Thyroid gland (tissue), 4 donors: ENCODE measurements around the gene USP2. TPM values are rescaled to one million over a fixed set of nuclear protein-coding genes. Genes with fewer than 3 reads are reported as not detected.

ENCODE experiments used
- DNase-seq, 2 donors: peaks; one replicate each; pipeline ENCODE4 v3.0.0-alpha.2; 2019
- H3K27ac ChIP-seq, 3 donors: fragments of 200-600 bp; sonication (generic); 1 replicate in 2 of 3; 2 replicates in 1 of 3; pipeline ENCODE4 v1.5.1; 2016 to 2019; ENCODE audit warnings: mild to moderate bottlenecking in 1 of 3, moderate library complexity in 1 of 3
- H3K27me3 ChIP-seq: fragments of 200-600 bp; sonication (generic); one replicate; pipeline ENCODE4 v1.5.1; 2019
- H3K36me3 ChIP-seq, 2 donors: fragments of 200-600 bp; sonication (generic); one replicate each; pipeline ENCODE4 v1.5.1; 2016 to 2019
- H3K4me1 ChIP-seq, 2 donors: fragments of 200-600 bp; sonication (generic); one replicate each; pipeline ENCODE4 v1.5.1; 2017 to 2019
- H3K4me3 ChIP-seq, 3 donors: fragments of 200-600 bp; sonication (generic); replicated peaks in 1 of 3; 1 replicate in 2 of 3; 2 replicates in 1 of 3; pipeline ENCODE4 v1.5.1; 2016; ENCODE audit warnings: mild to moderate bottlenecking in 1 of 3
- H3K9me3 ChIP-seq: fragments of 200-600 bp; sonication (generic); one replicate; pipeline ENCODE4 v1.5.1; 2017
- CTCF ChIP-seq, 6 experiments: fragments of 200-600 bp in 3 of 6; fragments of 450-650 bp in 3 of 6; sonication (generic) in 3 of 6; IDR thresholded peaks; one replicate each; pipeline ENCODE4 v1.5.1; 2016 to 2019; ENCODE audit warnings: antibody characterized with exemption in 6 of 6, mild to moderate bottlenecking in 2 of 6, inconsistent platforms in 1 of 6, moderate library complexity in 1 of 6
- POLR2A ChIP-seq, 2 donors: fragments of 450-650 bp; IDR thresholded peaks; one replicate each; pipeline ENCODE4 v1.6.1; 2017; ENCODE audit warnings: antibody characterized with exemption in 2 of 2, mild to moderate bottlenecking in 2 of 2, moderate library complexity in 1 of 2
- WGBS, 2 donors: methylation state at CpG; one replicate each; pipeline ENCODE4 v1.1.5; 2017; 5-methylcytosine and 5-hydroxymethylcytosine counted together
- intact Hi-C: fragments of 100-400 bp; cut with DNase I; formaldehyde crosslinking; loops from one replicate; pipeline ENCODE4 v1.15.1; 2023
- total RNA-seq, 4 donors: library from RNA; depleted of rRNA; stranded (reverse); fragments of >200 nt; gene quantifications; one replicate each; pipeline ENCODE4 v1.2.3, GENCODE V29; 2016

USP2 gene
- total RNA-seq, 4 donors from 2014 or later: 2.0 to 5.3 (median 4.6) TPM

- intact Hi-C loops: no loop called here
- Histone ChIP-seq H3K4me3 (no peak overlapping the region), H3K9me3 (no peaks in the 10 kb centered on the region), H3K4me1 (peaks cover 56 to 61% of the 10 kb centered on the region in 2 donors), H3K36me3 (no peaks in the 10 kb centered on the region), H3K27ac (peak overlapping the region; percentile 79 to 95 (median 91)), H3K27me3 (no peaks in the 10 kb centered on the region)
- peak; percentile 86 to 87 for DNase-seq
- WGBS, 2 donors: 66 to 70% methylated on average over 18 to 19 of the region's 19 CpGs
- no peak for TF ChIP-seq CTCF (IDR thresholded peaks at IDR 0.05)
- TF ChIP-seq POLR2A (IDR thresholded peaks at IDR 0.05): peak in 1 of 2 donors; percentile 48
These were observed 36.4 kb upstream of the USP2 start for GRCh38 chr11:119417726-119418540.

- peak; percentile 11 to 13 for DNase-seq
- WGBS, 2 donors: 88 to 91% methylated on average over 16 of the region's 16 CpGs
These were observed 35.4 kb upstream of the USP2 start for GRCh38 chr11:119416606-119417580.

GRCh38 chr11:119415966-119416365, 34.5 kb upstream of the USP2 start:
- TF ChIP-seq POLR2A (IDR thresholded peaks at IDR 0.05) (no peak), CTCF (IDR thresholded peaks at IDR 0.05) (no peak)
- Histone ChIP-seq H3K27me3 (no peaks in the 10 kb centered on the region), H3K27ac (no peak overlapping the region), H3K9me3 (no peaks in the 10 kb centered on the region), H3K4me3 (no peak overlapping the region), H3K4me1 (peaks cover 37 to 42% of the 10 kb centered on the region in 2 donors), H3K36me3 (no peaks in the 10 kb centered on the region)
- 93 to 94% methylated on average over 10 of the region's 10 CpGs for WGBS, 2 donors
- no peak for DNase-seq
- intact Hi-C loops: no loop called here

More at GRCh38 chr11:119416606-119417580, 35.4 kb upstream of the USP2 start:
- Histone ChIP-seq H3K27me3 (no peaks in the 10 kb centered on the region), H3K4me1 (peaks cover 46 to 51% of the 10 kb centered on the region in 2 donors), H3K27ac (peak overlapping the region; percentile 39 to 95 (median 79)), H3K36me3 (no peaks in the 10 kb centered on the region), H3K9me3 (no peaks in the 10 kb centered on the region), H3K4me3 (no peak overlapping the region)
- TF ChIP-seq CTCF (IDR thresholded peaks at IDR 0.05) (no peak), POLR2A (IDR thresholded peaks at IDR 0.05) (no peak)
- intact Hi-C loops: no loop called here

GRCh38 chr11:119415517-119415916, 34.0 kb upstream of the USP2 start:
- H3K27ac ChIP-seq: no peak overlapping the region
- intact Hi-C loops: no loop called here
- no peaks in the 10 kb centered on the region for H3K9me3 ChIP-seq
- TF ChIP-seq POLR2A (IDR thresholded peaks at IDR 0.05) (no peak), CTCF (IDR thresholded peaks at IDR 0.05) (no peak)
- H3K27me3 ChIP-seq: no peaks in the 10 kb centered on the region
- no peaks in the 10 kb centered on the region for H3K36me3 ChIP-seq
- no peak for DNase-seq
- 89 to 100% methylated on average over 3 of the region's 3 CpGs for WGBS, 2 donors
- peaks cover 32 to 37% of the 10 kb centered on the region in 2 donors for H3K4me1 ChIP-seq
- no peak overlapping the region for H3K4me3 ChIP-seq
